ENCODE data around the gene TMEM238L.

TMEM238L gene

GRCh38 chr17:10797476-10798328 is 6.2 kb downstream of the TMEM238L start:
- no peak for TF ChIP-seq POLR2A (IDR thresholded peaks at IDR 0.05; ENCODE audit: low read length)
- no peak for TF ChIP-seq GATA1 (IDR thresholded peaks at IDR 0.05; ENCODE audit: low read depth, low read length)
- no peak for DNase-seq

- no peak for TF ChIP-seq POLR2A (IDR thresholded peaks at IDR 0.05; ENCODE audit: low read length)
- no peak for TF ChIP-seq GATA1 (IDR thresholded peaks at IDR 0.05; ENCODE audit: low read depth, low read length)
- DNase-seq, result no peak
Measured at GRCh38 chr17:10793816-10794215, 10.1 kb downstream of the TMEM238L start.

GRCh38 chr17:10793256-10793655 is 10.6 kb downstream of the TMEM238L start:
- TF ChIP-seq POLR2A (IDR thresholded peaks at IDR 0.05; ENCODE audit: low read length) (no peak), GATA1 (IDR thresholded peaks at IDR 0.05; ENCODE audit: low read depth, low read length) (no peak)
- no peak for DNase-seq

GRCh38 chr17:10792151-10792550 is 11.7 kb downstream of the TMEM238L start:
- peak in 1 of 2 experiments; percentile 6 for DNase-seq
- TF ChIP-seq POLR2A (IDR thresholded peaks at IDR 0.05; ENCODE audit: low read length) (no peak), GATA1 (IDR thresholded peaks at IDR 0.05; ENCODE audit: low read depth, low read length) (no peak)

GRCh38 chr17:10790491-10791401 is 13.2 kb downstream of the TMEM238L start:
- no peak for DNase-seq
- TF ChIP-seq GATA1 (IDR thresholded peaks at IDR 0.05; ENCODE audit: low read depth, low read length), result no peak
- TF ChIP-seq POLR2A (IDR thresholded peaks at IDR 0.05; ENCODE audit: low read length), result no peak

- TF ChIP-seq GATA1 (IDR thresholded peaks at IDR 0.05; ENCODE audit: low read depth, low read length) (no peak), POLR2A (IDR thresholded peaks at IDR 0.05; ENCODE audit: low read length) (no peak)
- no peak for DNase-seq
Measured at GRCh38 chr17:10789694-10790271, 14.1 kb downstream of the TMEM238L start.

GRCh38 chr17:10787306-10788045 is 16.4 kb downstream of the TMEM238L start:
- TF ChIP-seq GATA1 (IDR thresholded peaks at IDR 0.05; ENCODE audit: low read depth, low read length), result no peak
- no peak for TF ChIP-seq POLR2A (IDR thresholded peaks at IDR 0.05; ENCODE audit: low read length)
- DNase-seq, result no peak

GRCh38 chr17:10785295-10785694 is 18.6 kb downstream of the TMEM238L start:
- no peak for TF ChIP-seq GATA1 (IDR thresholded peaks at IDR 0.05; ENCODE audit: low read depth, low read length)
- no peak for TF ChIP-seq POLR2A (IDR thresholded peaks at IDR 0.05; ENCODE audit: low read length)

GRCh38 chr17:10779609-10780008 is 24.3 kb downstream of the TMEM238L start:
- no peak for DNase-seq
- TF ChIP-seq POLR2A (IDR thresholded peaks at IDR 0.05; ENCODE audit: low read length), result no peak
- TF ChIP-seq GATA1 (IDR thresholded peaks at IDR 0.05; ENCODE audit: low read depth, low read length), result no peak

More at GRCh38 chr17:10785295-10785694, 18.6 kb downstream of the TMEM238L start:
- DNase-seq, result no peak

- no peak for DNase-seq
- TF ChIP-seq POLR2A (IDR thresholded peaks at IDR 0.05; ENCODE audit: low read length), result no peak
- TF ChIP-seq GATA1 (IDR thresholded peaks at IDR 0.05; ENCODE audit: low read depth, low read length), result no peak
Measured at GRCh38 chr17:10777890-10778289, 26.0 kb downstream of the TMEM238L start.

GRCh38 chr17:10777131-10777807 is 26.6 kb downstream of the TMEM238L start:
- no peak for TF ChIP-seq POLR2A (IDR thresholded peaks at IDR 0.05; ENCODE audit: low read length)
- no peak for TF ChIP-seq GATA1 (IDR thresholded peaks at IDR 0.05; ENCODE audit: low read depth, low read length)
- no peak for DNase-seq

- DNase-seq, result no peak
- TF ChIP-seq GATA1 (IDR thresholded peaks at IDR 0.05; ENCODE audit: low read depth, low read length), result no peak
- TF ChIP-seq POLR2A (IDR thresholded peaks at IDR 0.05; ENCODE audit: low read length), result no peak
Measured at GRCh38 chr17:10776381-10776780, 27.5 kb downstream of the TMEM238L start.

Data from erythroblast (primary cell).